NCI-H446 (cell line): Measurements from ENCODE around the gene STK32B.
"Not testable (repeated sequence)": the region's sequence is repeated elsewhere in the genome, so short reads cannot be mapped to it uniquely, and the experiment has no call there.

ENCODE experiments used
- DNase-seq, 2 experiments: peaks; one replicate each; lab custom pipeline; 2025; lab: John Stamatoyannopoulos, UW

The STK32B gene

DNA sequence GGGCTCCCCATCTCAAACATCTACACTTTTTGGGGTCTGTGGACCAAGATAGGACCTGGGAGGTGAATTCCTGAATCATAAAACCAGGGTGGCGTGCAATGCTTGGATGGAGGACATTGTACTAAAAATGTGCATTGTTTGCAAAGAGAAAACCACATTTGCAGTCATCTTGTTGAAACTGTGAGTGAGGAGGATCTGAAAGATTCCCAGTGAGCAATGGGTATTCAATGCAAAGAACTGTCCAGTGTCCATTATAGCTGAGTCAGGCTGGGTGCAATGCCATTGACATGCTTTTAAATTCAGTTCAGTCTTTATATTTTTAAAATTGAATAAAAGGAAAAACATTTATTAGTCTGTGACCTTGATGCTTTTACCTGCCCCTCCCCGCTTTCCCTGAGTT, 215.7 kb downstream of the STK32B start:
- DNase-seq: no peak

DNA sequence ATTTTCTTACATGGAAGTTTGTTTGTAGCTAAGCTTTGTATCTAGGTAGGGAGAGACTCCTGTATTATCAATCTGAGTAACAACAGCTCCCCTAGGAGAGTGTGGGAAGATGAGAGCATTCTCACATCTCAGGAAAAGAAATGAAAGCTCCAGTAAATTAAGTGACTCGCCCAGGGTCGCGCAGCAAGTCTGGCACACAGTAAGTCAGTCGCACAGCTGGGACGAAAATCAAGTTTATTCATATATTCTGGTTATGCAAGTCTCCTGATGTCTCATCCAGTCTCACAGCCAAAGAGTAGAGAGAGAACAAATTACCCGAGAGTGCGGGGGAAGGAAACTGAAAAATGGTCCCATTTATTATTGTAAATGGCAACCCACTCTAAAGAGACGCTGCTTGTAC, 216.1 kb downstream of the STK32B start:
- no peak for DNase-seq

DNA sequence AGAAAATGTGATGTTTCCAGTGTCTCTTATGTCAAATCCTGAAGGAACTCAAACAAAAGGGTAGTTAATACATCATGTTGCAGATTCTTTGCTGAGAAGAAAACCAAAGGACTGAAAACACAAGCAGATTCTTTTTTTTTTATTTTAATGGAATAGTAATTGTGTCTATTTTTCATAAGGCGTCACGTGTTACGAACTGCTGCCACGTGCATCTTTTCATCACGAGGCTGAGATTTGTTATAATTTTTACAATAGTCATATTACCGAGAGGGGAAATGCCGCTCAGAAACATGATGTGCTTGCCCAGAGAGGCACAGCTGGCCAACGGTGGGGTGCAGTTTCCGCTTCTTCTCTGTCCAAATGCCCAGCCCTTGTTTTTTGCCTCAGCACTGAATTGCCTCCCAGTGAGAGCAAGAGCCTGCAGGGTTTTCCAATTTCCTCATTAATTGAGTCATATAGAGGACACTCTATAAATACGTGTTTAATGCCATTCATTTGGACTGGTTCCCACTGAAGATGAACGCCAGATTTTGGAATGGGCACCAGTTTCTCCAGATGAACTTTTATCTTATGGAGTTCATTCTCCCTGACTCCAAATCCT, 225.3 kb downstream of the STK32B start:
- DNase-seq: no peak

DNA sequence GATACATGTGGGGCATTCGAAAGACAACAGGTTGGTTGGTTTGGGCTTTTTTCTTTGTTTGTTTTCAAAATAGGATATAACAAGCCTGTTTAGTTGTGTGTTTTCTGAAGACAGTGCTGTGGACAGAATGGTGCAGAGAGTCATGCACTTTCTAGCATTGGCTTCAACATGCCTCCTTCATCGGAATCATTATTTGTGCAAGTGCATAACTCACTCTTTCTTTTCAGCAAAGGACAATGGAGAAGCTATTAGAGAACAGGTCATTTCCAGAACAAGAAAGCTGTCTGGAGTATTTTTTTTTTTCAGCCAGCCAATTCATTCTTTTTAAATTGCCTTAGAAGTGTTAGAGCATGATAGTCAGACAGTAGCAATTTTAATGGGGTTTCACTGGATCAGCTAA, 225.8 kb downstream of the STK32B start:
- no peak for DNase-seq

DNA sequence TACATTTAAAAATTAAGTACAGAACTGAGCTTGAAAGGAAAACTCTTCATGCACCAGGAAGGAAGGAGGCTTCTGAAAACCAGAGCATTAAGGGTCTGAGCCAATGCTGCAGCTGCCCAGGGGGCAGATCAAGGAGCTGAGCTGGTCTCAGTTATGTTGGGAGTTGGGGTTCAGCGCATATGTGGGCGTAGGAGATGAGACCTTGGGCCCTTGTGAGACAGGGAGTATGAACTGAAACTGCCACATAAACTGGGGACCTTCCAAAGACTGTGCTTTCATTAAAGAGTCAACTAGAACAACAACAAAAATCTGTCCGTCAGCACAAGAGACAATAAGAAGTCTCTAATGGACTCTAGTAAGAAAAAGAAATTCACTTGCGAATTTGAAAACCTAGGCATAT, 226.9 kb downstream of the STK32B start:
- DNase-seq: no peak

DNA sequence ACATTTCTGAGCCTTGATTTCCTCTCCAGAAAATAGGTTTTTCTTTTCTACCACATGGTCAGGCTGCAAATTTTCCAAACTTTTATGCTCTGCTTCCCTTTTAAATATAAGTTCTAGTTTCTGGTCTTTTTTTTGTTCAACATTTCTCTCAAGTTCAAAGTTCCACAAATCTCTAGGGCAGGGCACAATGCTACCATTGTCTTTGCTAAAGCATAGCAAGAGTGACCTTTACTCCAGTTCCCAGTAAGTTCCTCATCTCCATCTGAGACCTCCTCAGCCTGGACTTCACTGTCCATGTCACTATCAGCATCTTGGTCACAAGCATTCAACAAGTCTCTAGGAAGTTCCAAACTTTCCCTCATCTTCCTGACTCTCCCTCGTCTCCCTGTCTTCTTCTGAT, 228.8 kb downstream of the STK32B start:
- DNase-seq: not testable (repeated sequence)

DNA sequence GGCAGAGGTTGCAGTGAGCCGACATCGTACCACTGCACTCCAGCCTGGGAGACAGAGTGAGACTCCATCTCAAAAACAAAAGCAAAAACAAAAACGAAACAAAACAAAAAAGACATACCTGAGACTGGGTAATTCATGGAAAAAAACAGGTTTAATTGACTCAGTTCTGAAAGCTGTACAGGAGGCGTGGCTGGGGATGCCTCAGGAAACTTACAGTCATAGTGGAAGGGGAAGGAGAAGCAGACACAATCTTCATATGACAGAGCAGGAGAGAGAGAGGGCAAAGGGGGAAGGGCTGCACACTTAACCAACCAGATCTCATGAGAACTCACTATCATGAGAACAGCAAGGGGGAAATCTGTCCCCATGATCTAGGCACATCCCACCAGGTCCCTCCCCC, 229.5 kb downstream of the STK32B start:
- DNase-seq: no peak

DNA sequence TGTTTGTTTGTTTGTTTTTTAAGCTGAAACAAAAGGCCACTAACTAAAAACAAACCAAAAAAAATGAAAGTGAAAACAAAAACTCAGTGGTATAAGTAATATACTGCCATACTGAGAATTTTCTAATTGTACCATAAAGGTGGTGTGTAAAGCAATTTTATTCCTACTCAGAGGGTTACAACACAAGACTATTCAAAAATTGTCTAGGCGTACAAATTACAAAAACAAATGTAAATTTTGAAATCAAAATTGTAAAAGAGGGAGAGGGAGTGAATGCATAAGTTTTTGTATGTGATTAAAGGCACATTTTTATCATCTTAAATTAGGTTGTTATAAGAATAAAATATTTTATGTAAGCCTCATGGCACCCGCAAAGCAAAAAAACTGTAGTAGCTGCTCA, 232.6 kb downstream of the STK32B start:
- no peak for DNase-seq

DNA sequence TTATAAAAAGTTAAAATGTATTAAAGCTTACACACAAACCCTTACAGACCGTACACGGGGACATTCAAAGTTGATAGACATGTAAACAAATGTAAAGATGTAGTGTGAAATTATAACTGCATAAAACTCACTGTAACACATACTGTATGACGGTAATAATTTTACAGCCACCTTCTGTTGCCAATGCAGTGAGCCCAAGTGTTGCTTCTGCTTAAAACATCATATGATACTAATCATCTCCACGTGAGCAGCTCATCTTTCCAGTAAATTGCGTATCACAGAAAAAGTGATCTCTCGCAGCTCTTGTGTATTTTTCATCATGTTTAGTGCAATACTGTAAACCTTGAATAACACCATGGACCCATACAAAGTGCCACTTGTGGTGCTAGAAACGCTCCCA, 233.2 kb downstream of the STK32B start:
- DNase-seq: no peak

DNA sequence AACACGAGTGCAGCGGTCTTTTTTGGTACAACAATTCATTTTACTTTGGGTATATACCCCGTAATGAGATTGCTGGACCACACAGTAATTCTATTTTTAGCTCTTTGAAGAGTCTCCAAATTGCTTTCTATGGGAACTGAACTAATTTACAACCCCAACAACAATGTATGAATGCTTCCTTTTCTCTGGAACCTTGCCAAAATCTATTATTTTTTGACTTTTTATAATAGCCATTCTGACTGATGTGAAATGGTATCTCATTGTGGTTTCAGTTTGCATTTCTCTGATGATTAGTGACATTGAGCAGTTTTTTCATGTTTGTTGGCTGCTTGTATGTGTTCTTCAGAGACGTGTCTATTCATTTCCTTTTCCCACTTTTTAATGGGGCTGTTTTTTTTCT, 240.8 kb downstream of the STK32B start:
- DNase-seq: no peak

DNA sequence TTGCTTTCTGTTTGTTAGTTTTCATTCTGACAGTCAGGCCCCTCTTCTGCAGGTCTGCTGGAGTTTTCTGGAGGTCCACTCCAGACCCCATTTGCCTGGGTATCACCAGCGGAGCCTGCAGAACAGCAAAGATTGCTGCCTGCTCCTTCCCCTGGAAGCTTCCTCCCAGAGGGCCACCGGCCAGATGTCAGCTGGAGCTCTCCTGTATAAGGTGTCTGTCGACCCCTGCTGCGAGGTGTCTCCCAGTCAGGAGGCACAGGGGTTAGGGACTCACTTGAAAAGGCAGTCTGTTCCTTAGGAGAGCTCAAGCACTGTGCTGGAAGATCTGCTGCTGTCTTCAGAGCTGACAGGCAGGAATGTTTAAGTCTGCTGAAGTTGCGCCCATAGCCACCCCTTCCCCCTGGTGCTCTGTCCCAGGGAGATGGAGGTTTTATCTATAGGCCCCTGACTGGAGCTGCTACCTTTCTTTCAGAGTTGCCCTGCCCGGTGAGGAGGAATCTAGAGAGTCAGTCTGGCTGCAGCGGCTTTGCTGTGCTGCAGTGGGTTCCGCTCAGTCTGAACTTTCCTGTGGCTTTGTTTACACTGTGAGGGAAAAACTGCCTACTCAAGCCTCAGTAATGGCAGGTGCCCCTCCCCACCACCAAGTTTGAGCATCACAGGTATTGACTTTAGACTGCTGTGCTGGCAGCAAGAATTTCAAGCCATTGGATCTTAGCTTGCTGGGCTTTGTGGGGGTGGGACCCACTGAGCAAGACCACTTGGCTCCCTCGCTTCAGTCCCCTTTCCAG, 246.9 kb downstream of the STK32B start:
- DNase-seq: not testable (repeated sequence)

DNA sequence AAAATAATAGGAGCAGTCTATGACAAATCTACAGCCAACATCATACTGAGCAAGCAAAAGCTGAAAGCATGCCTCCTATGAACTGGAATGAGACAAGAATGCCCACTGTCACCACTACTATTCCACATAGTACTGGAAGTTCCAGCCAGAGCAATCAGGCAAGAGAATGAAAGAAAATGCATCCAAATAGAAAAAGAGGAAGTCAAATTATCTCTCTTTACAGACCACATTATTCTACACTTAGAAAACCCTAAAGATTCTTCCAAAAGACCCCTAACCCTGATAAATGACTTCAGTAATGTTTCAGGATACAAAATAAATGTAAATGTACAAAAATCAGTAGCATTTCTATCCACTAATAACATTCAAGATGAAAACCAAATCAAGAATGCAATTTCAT, 249.0 kb downstream of the STK32B start:
- DNase-seq: no peak

DNA sequence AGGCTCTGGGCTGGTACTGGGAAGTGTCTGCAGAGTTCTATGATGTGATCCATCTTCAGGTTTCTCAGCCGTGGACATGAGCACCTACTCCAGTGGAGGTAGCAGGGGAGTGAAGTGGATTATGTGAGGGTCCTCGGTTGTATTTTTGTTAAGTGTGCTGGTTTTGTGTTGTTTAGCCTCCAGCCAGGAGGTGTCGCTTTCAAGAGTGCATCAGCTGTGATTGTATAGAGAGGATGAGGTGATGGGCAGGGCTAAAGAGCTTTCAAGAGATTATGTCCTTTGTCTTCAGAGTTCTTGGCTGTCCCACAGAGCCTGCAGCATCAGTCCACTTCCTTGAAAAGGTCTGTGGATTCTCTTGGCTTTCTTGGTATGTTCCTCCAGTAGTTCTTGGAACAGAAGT, 256.6 kb downstream of the STK32B start:
- DNase-seq: no peak

DNA sequence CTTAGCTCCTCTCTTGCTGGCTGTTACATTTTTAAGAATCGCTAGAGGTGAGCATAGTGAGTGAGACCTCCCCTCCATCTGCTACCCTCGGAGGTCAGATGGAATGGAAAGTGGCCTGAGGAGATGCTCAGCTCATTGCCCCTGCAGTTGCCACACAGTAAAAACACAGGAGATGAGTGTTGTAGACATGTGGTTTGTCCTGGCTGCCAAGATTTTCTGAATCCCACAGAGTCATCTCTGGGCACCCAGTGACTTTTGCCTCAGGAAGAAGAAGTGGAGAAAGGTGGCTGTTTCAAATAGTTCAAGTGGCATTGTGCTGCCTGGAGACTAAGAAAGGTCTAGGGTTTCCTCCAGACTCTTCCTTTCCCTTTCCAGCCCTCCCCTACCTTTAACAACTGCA, 271.0 kb downstream of the STK32B start:
- no peak for DNase-seq

DNA sequence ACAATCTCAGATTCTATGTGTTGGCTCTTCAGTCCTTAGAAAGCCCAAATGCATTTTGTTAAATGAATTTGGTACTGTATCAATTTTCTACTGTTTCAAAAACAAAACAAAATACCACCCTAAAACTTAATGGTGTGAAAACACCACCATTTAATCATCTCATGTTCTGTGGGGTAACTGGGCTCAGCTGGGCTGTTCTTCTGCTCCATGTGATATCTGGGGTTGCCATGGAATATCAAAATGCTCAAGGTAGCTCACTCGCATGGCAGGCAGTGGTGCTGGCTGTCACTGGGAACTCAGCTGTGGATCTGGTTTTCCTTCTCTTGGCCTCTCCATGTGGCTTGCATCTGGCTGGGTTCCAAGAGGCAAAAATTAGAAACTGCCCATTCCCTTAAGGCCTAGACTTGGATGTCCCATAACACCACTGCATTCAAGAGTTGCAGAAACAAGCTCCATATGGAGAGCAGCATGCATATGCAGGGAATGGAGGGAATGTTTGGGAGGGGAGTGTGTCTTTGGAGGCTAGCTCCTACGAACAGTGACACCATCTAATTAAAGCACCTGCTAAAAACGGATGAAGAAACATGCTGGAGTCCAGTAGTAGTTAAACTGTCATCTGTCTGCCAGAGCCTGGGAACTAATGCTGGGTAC, 279.2 kb downstream of the STK32B start:
- DNase-seq: no peak

DNA sequence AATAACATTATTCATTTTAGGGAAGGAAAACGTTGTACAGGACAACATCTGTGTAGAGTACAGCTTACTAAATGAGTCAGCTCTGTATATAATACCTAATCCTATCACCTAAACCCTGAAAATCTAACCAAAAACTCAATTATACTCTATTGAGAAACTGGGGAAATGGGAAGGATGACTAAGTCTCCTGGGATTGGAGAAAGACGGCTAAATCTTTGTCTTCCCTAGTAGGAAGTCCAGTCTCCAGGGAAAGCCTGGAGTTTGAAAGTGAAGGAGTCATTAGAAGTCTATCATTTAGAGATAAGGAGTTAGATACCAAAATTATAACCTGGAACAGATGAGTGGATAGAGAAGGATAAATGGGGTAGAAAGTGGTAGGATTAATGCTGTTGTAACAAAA, 286.5 kb downstream of the STK32B start:
- DNase-seq: no peak

DNA sequence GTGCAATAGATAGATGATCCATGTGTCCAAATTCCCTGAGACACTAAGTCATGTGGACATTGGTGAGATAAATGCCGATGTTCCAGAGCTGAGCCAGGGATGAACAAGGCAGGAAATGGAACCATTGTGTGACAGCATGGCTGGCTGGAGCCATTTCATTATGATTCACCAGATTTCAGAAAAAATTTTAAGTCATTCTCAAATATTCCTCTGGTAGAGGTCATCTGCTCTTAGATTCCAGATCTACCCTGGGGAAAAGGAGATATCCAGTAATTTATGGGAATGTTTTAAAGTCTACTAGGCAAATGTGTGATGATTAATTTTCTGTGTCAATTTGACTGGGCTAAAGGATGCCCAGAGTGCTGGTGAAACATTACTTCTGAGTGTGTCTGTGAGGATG, 287.3 kb downstream of the STK32B start:
- no peak for DNase-seq

DNA sequence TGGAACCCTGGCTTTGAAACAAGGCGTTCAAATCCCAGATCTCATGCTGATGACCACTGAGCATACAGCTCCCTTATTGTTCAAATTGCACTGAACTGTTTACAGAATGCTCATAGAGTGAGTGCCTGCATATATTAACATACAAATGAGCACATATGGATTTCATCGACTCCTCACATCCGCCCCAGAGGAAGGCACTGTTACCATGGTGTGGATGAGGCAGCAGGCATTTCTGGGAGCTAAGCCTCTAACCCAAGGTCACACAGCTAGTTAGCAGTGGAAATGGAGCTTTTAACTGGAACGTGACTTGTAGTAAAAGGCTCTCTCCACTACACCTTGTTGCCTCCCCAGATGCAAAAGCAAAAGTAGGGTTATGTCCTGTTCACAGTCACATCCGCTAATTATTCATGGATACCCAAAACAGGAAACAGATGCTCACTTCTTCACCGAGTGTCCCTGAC, 289.7 kb downstream of the STK32B start:
- no peak for DNase-seq

DNA sequence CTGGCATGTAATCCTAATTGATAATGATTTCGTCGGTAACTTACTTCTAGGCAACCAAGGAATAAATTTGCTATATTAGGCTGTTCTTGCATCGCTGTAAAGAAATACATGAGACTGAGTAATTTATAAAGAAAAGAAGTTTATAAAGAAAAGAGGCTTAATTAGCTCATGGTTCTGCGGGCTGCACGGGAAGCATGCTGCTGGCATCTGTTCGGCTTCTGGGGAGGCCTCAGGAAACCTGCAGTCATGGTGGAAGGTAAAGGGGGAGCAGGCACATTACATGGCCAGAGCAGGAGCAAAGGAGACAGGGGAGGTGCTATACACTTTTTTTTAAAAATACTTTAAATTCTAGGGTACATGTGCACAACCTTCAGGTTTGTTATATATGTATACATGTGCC, 290.2 kb downstream of the STK32B start:
- DNase-seq: no peak

DNA sequence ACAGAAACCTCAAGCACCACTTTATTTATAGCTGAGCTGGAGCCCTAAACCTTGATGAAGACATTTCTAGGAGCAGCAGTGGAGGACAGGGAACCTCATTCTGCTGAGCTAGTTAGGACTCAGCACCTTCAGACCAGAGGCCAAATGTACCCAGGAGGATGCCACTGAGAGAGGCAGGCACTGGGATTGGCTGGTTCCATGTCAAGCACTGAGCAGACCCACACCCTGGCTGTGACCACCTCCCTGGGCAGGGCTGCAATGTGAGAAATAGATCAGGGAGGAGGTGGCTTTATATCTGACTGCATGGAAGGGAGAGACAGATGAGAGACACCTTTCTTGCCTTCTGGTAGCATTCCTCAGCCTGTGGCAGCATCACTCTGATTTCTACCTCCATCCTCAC, 304.6 kb downstream of the STK32B start:
- DNase-seq: no peak

DNA sequence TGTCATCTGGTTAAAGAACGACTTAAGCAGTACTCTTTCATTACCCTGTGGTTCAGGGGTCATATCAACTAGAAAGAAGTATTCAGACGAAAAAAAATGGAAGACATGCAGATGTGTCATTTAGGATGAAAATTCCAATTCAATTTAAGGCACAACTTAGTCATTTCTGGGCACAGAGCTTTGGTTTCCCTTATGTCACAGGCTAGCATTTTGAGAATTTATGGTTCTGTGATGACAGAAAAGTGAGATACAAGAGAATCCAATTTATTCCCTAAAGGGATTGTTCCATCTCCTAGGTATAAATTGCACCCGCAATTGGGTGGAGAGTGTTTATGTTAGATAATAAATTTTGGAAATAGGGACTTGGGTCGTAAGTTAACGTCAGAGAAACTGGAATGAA, 306.6 kb downstream of the STK32B start:
- no peak for DNase-seq

DNA sequence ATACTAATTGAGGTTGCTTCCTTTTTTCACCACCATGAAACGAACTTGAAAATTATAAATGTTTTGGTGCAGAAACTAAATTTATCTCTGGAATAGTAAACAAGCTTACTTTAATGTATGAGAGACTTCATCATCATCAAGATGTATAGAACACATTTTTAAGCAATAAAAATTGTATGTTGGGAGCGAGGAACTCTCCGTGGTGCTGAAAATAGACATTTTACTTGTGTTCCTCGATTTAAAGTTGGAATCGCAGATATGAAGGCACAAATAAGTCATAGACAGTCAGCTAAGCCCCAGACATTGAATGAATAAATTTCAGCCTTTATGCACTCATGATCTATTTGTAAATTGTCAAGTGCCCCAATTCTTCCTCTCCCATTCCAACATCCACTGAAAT, 310.7 kb downstream of the STK32B start:
- DNase-seq: no peak

DNA sequence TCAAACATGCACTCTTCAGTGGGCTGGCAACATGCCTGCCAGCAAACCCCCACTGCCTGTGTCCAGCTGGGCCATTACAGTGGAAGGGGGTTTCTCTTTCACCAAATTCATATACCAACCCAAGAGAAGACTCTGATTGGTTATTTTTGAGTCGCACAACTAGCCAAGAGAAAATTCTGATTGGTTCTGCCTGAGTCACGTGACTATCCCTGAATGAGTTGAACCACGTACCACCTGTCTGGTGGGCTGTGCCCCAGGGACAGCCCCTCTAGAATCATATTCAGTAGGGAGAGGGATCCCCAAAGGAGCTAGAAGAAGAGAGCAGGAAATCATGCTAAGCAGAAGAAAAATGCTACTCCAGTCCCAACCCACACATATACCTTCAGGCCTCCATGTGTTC, 313.1 kb downstream of the STK32B start:
- no peak for DNase-seq
